ENCODE data around the gene UCP3.

- no peak for TF ChIP-seq CTCF (IDR thresholded peaks at IDR 0.05)
- no peak for TF ChIP-seq EP300 (IDR thresholded peaks at IDR 0.05)
- no peak for TF ChIP-seq POLR2A (IDR thresholded peaks at IDR 0.05)
Observed at GRCh38 chr11:74043450-74043849, 34.6 kb upstream of the UCP3 start.
